Measurements from ENCODE around the gene RABGAP1L. TPM values are rescaled to one million over a fixed set of nuclear protein-coding genes. Genes with fewer than 3 reads are reported as not detected.

Gene RABGAP1L
- total RNA-seq, 1 donor from 2014 or later = 30.3 TPM

GRCh38 chr1:174956976-174957375, 797.7 kb downstream of the RABGAP1L start:
- Histone ChIP-seq H3K27ac (ENCODE audit: low read depth, low read length) (no peak overlapping the region), H3K4me3 (ENCODE audit: low read length in 3 of 3) (no peak overlapping the region), H3K9me3 (ENCODE audit: control insufficient read depth in 3 of 3, low read length in 3 of 3) (no peaks in the 10 kb centered on the region), H3K4me1 (ENCODE audit: control insufficient read depth in 3 of 3, insufficient read depth in 3 of 3, low read length in 3 of 3) (peaks cover 0 to 3% (median 0%) of the 10 kb centered on the region in 3 donors), H3K9ac (ENCODE audit: low read depth in 1 of 3, low read length in 3 of 3) (no peak overlapping the region), H3K27me3 (ENCODE audit: control insufficient read depth in 3 of 3, insufficient read depth in 3 of 3, low read length in 3 of 3) (no peaks in the 10 kb centered on the region), H3K36me3 (ENCODE audit: control insufficient read depth in 3 of 3, insufficient read depth in 3 of 3, low read length in 3 of 3) (no peaks in the 10 kb centered on the region)

- Histone ChIP-seq H3K4me1 (ENCODE audit: control insufficient read depth in 3 of 3, insufficient read depth in 3 of 3, low read length in 3 of 3) (peaks cover 0 to 3% (median 0%) of the 10 kb centered on the region in 3 donors), H3K27me3 (ENCODE audit: control insufficient read depth in 3 of 3, insufficient read depth in 3 of 3, low read length in 3 of 3) (no peaks in the 10 kb centered on the region), H3K36me3 (ENCODE audit: control insufficient read depth in 3 of 3, insufficient read depth in 3 of 3, low read length in 3 of 3) (no peaks in the 10 kb centered on the region), H3K9ac (ENCODE audit: low read depth in 1 of 3, low read length in 3 of 3) (no peak overlapping the region), H3K4me3 (ENCODE audit: low read length in 3 of 3) (no peak overlapping the region), H3K27ac (ENCODE audit: low read depth, low read length) (no peak overlapping the region), H3K9me3 (ENCODE audit: control insufficient read depth in 3 of 3, low read length in 3 of 3) (no peaks in the 10 kb centered on the region)
Measured at GRCh38 chr1:174957829-174958228, 798.5 kb downstream of the RABGAP1L start.

- Histone ChIP-seq H3K27ac (ENCODE audit: low read depth, low read length) (no peak overlapping the region), H3K36me3 (ENCODE audit: control insufficient read depth in 3 of 3, insufficient read depth in 3 of 3, low read length in 3 of 3) (no peaks in the 10 kb centered on the region), H3K27me3 (ENCODE audit: control insufficient read depth in 3 of 3, insufficient read depth in 3 of 3, low read length in 3 of 3) (no peaks in the 10 kb centered on the region), H3K4me3 (ENCODE audit: low read length in 3 of 3) (no peak overlapping the region), H3K4me1 (ENCODE audit: control insufficient read depth in 3 of 3, insufficient read depth in 3 of 3, low read length in 3 of 3) (peaks cover 0 to 3% (median 0%) of the 10 kb centered on the region in 3 donors), H3K9ac (ENCODE audit: low read depth in 1 of 3, low read length in 3 of 3) (no peak overlapping the region), H3K9me3 (ENCODE audit: control insufficient read depth in 3 of 3, low read length in 3 of 3) (no peaks in the 10 kb centered on the region)
Measured at GRCh38 chr1:174958396-174958795, 799.1 kb downstream of the RABGAP1L start.

GRCh38 chr1:174960362-174960761, 801.0 kb downstream of the RABGAP1L start:
- Histone ChIP-seq H3K27me3 (ENCODE audit: control insufficient read depth in 3 of 3, insufficient read depth in 3 of 3, low read length in 3 of 3) (no peaks in the 10 kb centered on the region), H3K9ac (ENCODE audit: low read depth in 1 of 3, low read length in 3 of 3) (no peak overlapping the region), H3K36me3 (ENCODE audit: control insufficient read depth in 3 of 3, insufficient read depth in 3 of 3, low read length in 3 of 3) (no peaks in the 10 kb centered on the region), H3K4me1 (ENCODE audit: control insufficient read depth in 3 of 3, insufficient read depth in 3 of 3, low read length in 3 of 3) (peaks cover 4 to 6% (median 5%) of the 10 kb centered on the region in 3 donors), H3K27ac (ENCODE audit: low read depth, low read length) (no peak overlapping the region), H3K4me3 (ENCODE audit: low read length in 3 of 3) (no peak overlapping the region), H3K9me3 (ENCODE audit: control insufficient read depth in 3 of 3, low read length in 3 of 3) (no peaks in the 10 kb centered on the region)

- Histone ChIP-seq H3K27me3 (ENCODE audit: control insufficient read depth in 3 of 3, insufficient read depth in 3 of 3, low read length in 3 of 3) (no peaks in the 10 kb centered on the region), H3K36me3 (ENCODE audit: control insufficient read depth in 3 of 3, insufficient read depth in 3 of 3, low read length in 3 of 3) (no peaks in the 10 kb centered on the region), H3K9ac (ENCODE audit: low read depth in 1 of 3, low read length in 3 of 3) (no peak overlapping the region), H3K27ac (ENCODE audit: low read depth, low read length) (peak overlapping the region; percentile 56), H3K4me3 (ENCODE audit: low read length in 3 of 3) (no peak overlapping the region), H3K9me3 (ENCODE audit: control insufficient read depth in 3 of 3, low read length in 3 of 3) (no peaks in the 10 kb centered on the region), H3K4me1 (ENCODE audit: control insufficient read depth in 3 of 3, insufficient read depth in 3 of 3, low read length in 3 of 3) (peaks cover 5 to 14% (median 7%) of the 10 kb centered on the region in 3 donors)
Measured at GRCh38 chr1:174963529-174964125, 804.3 kb downstream of the RABGAP1L start.

DNA sequence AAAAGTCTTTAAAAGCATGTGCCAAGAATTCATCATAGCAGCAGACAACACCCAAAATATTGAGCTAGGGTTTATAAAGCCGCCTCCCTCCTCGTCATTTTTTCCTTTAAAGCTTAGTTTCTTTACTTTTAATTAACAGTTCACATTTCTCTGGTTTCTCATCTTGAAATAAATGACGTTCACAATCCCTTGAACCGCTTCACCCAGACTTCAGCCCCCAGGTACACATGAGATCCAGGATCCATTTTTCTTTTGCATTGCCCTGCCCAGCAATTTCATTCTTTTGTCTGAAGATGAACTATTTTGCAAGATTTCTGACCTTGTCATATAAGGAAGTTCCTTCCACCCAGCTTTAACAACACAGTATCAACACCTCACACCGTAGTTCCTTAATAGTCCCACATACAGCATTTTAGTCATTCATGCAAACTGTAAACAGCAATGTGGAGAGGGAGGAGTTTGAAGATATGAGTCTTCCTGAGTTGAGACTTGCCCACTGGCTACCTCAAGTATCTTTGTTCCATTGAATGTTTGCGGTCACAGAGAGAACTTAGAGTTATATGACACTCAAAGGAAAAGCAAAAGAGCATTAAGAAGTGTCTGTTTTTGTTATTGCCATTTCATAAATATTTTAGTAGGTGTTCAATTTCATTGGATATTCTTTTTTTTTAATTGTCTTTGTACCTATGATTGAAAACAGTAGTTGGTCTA, 805.1 kb downstream of the RABGAP1L start:
- Histone ChIP-seq H3K4me3 (ENCODE audit: low read length in 3 of 3) (peak overlapping the region in 1 of 3 donors; percentile 17), H3K27me3 (ENCODE audit: control insufficient read depth in 3 of 3, insufficient read depth in 3 of 3, low read length in 3 of 3) (no peaks in the 10 kb centered on the region), H3K27ac (ENCODE audit: low read depth, low read length) (peak overlapping the region; percentile 56), H3K9ac (ENCODE audit: low read depth in 1 of 3, low read length in 3 of 3) (no peak overlapping the region), H3K36me3 (ENCODE audit: control insufficient read depth in 3 of 3, insufficient read depth in 3 of 3, low read length in 3 of 3) (no peaks in the 10 kb centered on the region), H3K9me3 (ENCODE audit: control insufficient read depth in 3 of 3, low read length in 3 of 3) (no peaks in the 10 kb centered on the region), H3K4me1 (ENCODE audit: control insufficient read depth in 3 of 3, insufficient read depth in 3 of 3, low read length in 3 of 3) (peaks cover 5 to 14% (median 7%) of the 10 kb centered on the region in 3 donors)

DNA sequence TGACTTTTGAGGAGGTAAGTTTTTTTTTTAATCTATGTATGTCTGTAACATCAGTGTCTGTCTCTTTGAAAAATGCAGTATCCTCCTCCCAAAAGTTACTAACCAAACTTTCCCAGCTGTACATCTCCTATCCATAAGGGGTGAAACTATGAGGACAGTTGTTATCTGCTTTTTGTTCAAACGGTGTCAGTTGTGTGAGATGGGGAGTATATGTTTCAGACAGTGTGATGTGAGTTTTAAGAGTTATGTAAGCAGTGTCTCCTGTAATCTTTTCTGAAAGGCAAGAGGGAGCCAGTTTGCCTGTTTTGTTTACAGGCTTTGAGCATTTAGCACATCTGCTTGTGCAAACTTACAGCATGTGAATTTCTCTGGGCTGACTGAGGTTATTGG, 805.6 kb downstream of the RABGAP1L start:
- Histone ChIP-seq H3K9me3 (ENCODE audit: control insufficient read depth in 3 of 3, low read length in 3 of 3) (no peaks in the 10 kb centered on the region), H3K4me1 (ENCODE audit: control insufficient read depth in 3 of 3, insufficient read depth in 3 of 3, low read length in 3 of 3) (peaks cover 5 to 14% (median 7%) of the 10 kb centered on the region in 3 donors), H3K9ac (ENCODE audit: low read depth in 1 of 3, low read length in 3 of 3) (peak overlapping the region in 1 of 3 donors; percentile 45), H3K27me3 (ENCODE audit: control insufficient read depth in 3 of 3, insufficient read depth in 3 of 3, low read length in 3 of 3) (no peaks in the 10 kb centered on the region), H3K36me3 (ENCODE audit: control insufficient read depth in 3 of 3, insufficient read depth in 3 of 3, low read length in 3 of 3) (peaks cover 0 to 3% (median 0%) of the 10 kb centered on the region in 3 donors), H3K27ac (ENCODE audit: low read depth, low read length) (peak overlapping the region; percentile 56), H3K4me3 (ENCODE audit: low read length in 3 of 3) (peak overlapping the region in 1 of 3 donors; percentile 17)

- H3K4me1 ChIP-seq (ENCODE audit: control insufficient read depth in 3 of 3, insufficient read depth in 3 of 3, low read length in 3 of 3) = peaks cover 5 to 14% (median 7%) of the 10 kb centered on the region in 3 donors
- H3K27me3 ChIP-seq (ENCODE audit: control insufficient read depth in 3 of 3, insufficient read depth in 3 of 3, low read length in 3 of 3) = no peaks in the 10 kb centered on the region
- H3K9ac ChIP-seq (ENCODE audit: low read depth in 1 of 3, low read length in 3 of 3) = peak overlapping the region in 2 of 3 donors; percentile 4 to 45
- H3K4me3 ChIP-seq (ENCODE audit: low read length in 3 of 3) = peak overlapping the region; percentile 1 to 27 (median 17)
- H3K27ac ChIP-seq (ENCODE audit: low read depth, low read length) = peak overlapping the region; percentile 56
- H3K36me3 ChIP-seq (ENCODE audit: control insufficient read depth in 3 of 3, insufficient read depth in 3 of 3, low read length in 3 of 3) = peaks cover 0 to 3% (median 0%) of the 10 kb centered on the region in 3 donors
- no peaks in the 10 kb centered on the region for H3K9me3 ChIP-seq (ENCODE audit: control insufficient read depth in 3 of 3, low read length in 3 of 3)
Measured at GRCh38 chr1:174965362-174966007, 806.2 kb downstream of the RABGAP1L start.

GRCh38 chr1:174966008-174966572, 806.8 kb downstream of the RABGAP1L start:
- Histone ChIP-seq H3K9me3 (ENCODE audit: control insufficient read depth in 3 of 3, low read length in 3 of 3) (no peaks in the 10 kb centered on the region), H3K27me3 (ENCODE audit: control insufficient read depth in 3 of 3, insufficient read depth in 3 of 3, low read length in 3 of 3) (no peaks in the 10 kb centered on the region), H3K36me3 (ENCODE audit: control insufficient read depth in 3 of 3, insufficient read depth in 3 of 3, low read length in 3 of 3) (peaks cover 0 to 3% (median 0%) of the 10 kb centered on the region in 3 donors), H3K27ac (ENCODE audit: low read depth, low read length) (peak overlapping the region; percentile 56), H3K4me1 (ENCODE audit: control insufficient read depth in 3 of 3, insufficient read depth in 3 of 3, low read length in 3 of 3) (peaks cover 5 to 14% (median 7%) of the 10 kb centered on the region in 3 donors), H3K4me3 (ENCODE audit: low read length in 3 of 3) (peak overlapping the region in 1 of 3 donors; percentile 34), H3K9ac (ENCODE audit: low read depth in 1 of 3, low read length in 3 of 3) (no peak overlapping the region)

Measured in skeletal muscle tissue (tissue), 4 donors.